ENCODE measurements around the gene ZNF841.

ZNF841 gene

GRCh38 chr19:52095172-52096014 is at the start of gene ZNF841:
TSS of gene ZNF841 (minus strand) at chr19:52095765. CDS start at chr19:52084801, 10,964 bp downstream.
- peak within 1 kb of the TSS; percentile 90 for H3K4me3 ChIP-seq
- peak; percentile 98 for DNase-seq (ENCODE audit: low spot score)
- peak within 1 kb of the TSS; percentile 39 to 83 for H3K27ac ChIP-seq
- TF ChIP-seq CTCF (IDR thresholded peaks at IDR 0.05), result no peak

- DNase-seq (ENCODE audit: low spot score), result no peak
- no peak overlapping the region for H3K27ac ChIP-seq
- TF ChIP-seq CTCF (IDR thresholded peaks at IDR 0.05), result no peak
- no peak overlapping the region for H3K4me3 ChIP-seq
Observed at GRCh38 chr19:52142001-52142595, 46.5 kb upstream of the ZNF841 start.

- Histone ChIP-seq H3K4me3 (no peak overlapping the region), H3K27ac (no peak overlapping the region)
- no peak for DNase-seq (ENCODE audit: low spot score)
- no peak for TF ChIP-seq CTCF (IDR thresholded peaks at IDR 0.05)
Observed at GRCh38 chr19:52141203-52141602, 45.6 kb upstream of the ZNF841 start.

- no peak for TF ChIP-seq CTCF (IDR thresholded peaks at IDR 0.05)
- H3K27ac ChIP-seq, result peak overlapping the region; percentile 82 to 89
- peak overlapping the region; percentile 71 for H3K4me3 ChIP-seq
- no peak for DNase-seq (ENCODE audit: low spot score)
Observed at GRCh38 chr19:52140032-52140710, 44.6 kb upstream of the ZNF841 start.

GRCh38 chr19:52139252-52140031 is 43.9 kb upstream of the ZNF841 start, which contains the start of gene ZNF616:
TSS of gene ZNF616 (minus strand) at chr19:52139938. CDS start at chr19:52130512, 9,426 bp downstream.
- Histone ChIP-seq H3K27ac (peak within 1 kb of the TSS; percentile 82 to 89), H3K4me3 (peak within 1 kb of the TSS; percentile 71)
- peak; percentile 69 for TF ChIP-seq CTCF (IDR thresholded peaks at IDR 0.05)
- DNase-seq (ENCODE audit: low spot score), result peak; percentile 97

GRCh38 chr19:52138983-52139251 is 43.4 kb upstream of the ZNF841 start:
- TF ChIP-seq CTCF (IDR thresholded peaks at IDR 0.05), result no peak
- peak overlapping the region; percentile 71 for H3K4me3 ChIP-seq
- DNase-seq (ENCODE audit: low spot score), result no peak
- H3K27ac ChIP-seq, result peak overlapping the region; percentile 82 to 89
